Gastrocnemius medialis (tissue), 4 donors: ENCODE data around the gene FBXO38.

Experiments used
- POLR2A ChIP-seq, 2 donors: fragments of 450-650 bp; IDR thresholded peaks; one replicate each; pipeline ENCODE4 v1.6.1; 2017; ENCODE audit warnings: antibody characterized with exemption in 2 of 2, mild to moderate bottlenecking in 2 of 2, moderate library complexity in 2 of 2
- TF ChIP-seq, protein P1 (sequence below), 5 experiments: fragments of 450-650 bp in 3 of 5; fragments of 200-600 bp in 2 of 5; sonication (generic) in 2 of 5; IDR thresholded peaks in 4 of 5; conservative IDR thresholded peaks in 1 of 5; 1 replicate in 4 of 5; 2 replicates in 1 of 5; pipeline ENCODE4 v1.5.1; 2016 to 2019; ENCODE audit warnings: antibody characterized with exemption in 5 of 5, mild to moderate bottlenecking in 3 of 5, moderate library complexity in 3 of 5

DNA sequence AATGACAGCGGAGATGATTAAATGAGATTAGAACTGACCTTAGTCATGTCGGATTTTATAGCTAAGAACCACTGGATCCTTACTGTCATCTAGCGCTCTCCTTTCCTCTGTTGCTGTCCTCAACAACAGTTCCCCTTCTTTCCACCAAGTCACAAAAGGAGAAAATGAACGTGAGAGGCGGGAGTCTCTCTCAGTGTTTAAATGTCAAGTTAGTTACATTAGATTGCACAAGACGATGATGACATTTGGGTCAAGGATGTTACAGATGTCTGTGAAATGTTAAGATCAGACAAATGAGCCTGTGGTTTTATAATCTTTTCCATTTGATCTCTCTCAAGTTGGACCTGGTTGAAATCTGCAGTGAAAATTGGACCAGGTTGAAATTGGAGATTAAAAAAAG, 53.5 kb downstream of the FBXO38 start:
- TF ChIP-seq, protein P1, sequence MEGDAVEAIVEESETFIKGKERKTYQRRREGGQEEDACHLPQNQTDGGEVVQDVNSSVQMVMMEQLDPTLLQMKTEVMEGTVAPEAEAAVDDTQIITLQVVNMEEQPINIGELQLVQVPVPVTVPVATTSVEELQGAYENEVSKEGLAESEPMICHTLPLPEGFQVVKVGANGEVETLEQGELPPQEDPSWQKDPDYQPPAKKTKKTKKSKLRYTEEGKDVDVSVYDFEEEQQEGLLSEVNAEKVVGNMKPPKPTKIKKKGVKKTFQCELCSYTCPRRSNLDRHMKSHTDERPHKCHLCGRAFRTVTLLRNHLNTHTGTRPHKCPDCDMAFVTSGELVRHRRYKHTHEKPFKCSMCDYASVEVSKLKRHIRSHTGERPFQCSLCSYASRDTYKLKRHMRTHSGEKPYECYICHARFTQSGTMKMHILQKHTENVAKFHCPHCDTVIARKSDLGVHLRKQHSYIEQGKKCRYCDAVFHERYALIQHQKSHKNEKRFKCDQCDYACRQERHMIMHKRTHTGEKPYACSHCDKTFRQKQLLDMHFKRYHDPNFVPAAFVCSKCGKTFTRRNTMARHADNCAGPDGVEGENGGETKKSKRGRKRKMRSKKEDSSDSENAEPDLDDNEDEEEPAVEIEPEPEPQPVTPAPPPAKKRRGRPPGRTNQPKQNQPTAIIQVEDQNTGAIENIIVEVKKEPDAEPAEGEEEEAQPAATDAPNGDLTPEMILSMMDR (IDR thresholded peaks at IDR 0.05 in 4 of 5, conservative IDR thresholded peaks at IDR 0.05 in 1 of 5) = no peak
- no peak for TF ChIP-seq POLR2A (IDR thresholded peaks at IDR 0.05)
